Measurements from ENCODE around the gene MTG2.

Gene MTG2

DNA sequence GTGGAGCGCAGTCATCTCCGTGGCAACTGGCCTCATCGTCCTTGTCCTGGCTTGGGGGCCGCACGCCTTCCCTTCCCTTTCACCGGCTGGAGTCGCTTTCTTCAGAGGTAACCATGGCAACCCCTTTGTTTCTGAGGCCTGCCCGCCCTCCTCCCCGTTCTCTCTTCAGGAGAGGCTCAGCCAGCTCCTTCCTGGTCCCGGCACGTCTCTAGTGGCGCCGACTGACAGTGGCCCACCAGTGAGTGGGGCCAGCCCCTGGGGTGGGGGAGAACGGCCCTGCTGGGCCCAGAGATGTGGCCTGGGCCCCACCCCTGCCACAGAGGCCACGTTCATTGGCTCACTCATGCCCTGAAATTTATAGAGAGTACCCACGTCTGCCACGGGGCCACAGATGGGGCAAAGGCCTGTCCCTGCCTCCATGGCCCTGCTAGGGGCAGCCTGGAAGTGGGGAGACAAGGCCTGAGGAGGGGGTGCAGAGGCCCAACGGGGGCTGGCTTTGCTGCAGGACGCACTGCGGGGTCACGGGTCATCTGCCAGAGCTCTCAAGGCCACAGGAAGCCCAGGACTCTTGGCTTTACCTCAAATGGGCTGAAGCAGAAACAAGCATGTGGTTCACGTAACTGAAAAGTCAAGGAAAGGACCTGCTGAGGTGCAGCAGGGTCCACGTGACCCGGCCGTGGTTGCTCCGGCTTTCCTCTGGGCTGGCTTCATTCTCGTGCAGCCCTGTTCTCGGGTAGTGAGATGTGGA is 54.1 kb downstream of the MTG2 start:
- no peak for DNase-seq

DNA sequence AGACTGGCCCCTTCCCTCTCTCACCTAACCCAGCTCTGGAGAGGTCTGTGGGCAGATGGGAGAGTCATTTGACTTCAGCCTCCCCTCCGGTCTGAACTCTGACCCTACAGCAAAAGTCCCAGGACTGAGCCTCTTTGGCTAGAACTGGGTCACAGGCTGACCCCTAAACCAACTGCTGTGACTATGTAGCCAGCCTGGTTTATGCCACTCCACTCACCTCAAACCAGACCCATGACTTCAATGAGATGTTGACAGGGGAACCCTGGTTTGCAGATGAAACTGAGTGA is 54.6 kb downstream of the MTG2 start:
- DNase-seq, result no peak

DNA sequence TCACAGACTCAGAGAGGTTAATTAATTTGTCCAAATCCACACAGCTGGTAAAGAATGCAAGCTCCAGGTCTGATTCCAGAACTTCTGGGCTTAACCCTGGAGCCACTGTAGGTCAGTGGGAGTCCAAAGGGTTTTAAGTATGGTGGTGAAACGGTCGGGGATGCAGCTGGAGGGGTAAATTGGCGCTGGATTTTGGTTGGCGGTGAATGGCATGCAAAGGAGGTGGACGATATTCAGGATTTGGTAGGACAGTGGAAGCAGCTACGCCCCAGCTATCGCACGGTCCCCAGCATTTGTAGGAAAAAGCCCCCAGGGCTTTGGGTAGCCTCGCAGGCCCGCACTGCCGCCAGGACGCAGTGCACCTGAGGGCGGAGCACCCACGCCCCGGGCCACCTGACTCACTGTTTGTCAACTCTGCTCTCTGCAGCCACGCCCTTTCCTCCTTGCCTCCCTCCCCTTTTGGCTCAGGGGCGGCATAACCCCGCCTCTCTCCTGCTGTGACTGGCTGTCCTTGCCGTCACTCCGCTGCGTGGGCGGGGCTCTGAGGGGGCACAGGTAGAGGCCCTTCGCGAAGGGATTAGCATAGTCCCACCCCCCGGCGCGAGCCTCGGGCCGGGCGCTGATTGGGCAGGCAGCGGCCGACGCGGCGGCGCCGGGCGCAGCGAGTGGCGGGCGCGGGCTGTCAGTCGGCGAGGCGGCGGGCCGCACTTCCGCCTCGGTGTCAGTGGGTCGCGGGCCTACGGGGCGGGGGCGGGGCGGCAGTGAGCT is 55.2 kb downstream of the MTG2 start, which contains the start of gene OSBPL2:
TSS of gene OSBPL2 (plus strand) at position 721 of the 768 bp plus-strand sequence. CDS start 17,664 bp downstream, outside the sequence.
- DNase-seq, result peak; percentile 99 to 100

DNA sequence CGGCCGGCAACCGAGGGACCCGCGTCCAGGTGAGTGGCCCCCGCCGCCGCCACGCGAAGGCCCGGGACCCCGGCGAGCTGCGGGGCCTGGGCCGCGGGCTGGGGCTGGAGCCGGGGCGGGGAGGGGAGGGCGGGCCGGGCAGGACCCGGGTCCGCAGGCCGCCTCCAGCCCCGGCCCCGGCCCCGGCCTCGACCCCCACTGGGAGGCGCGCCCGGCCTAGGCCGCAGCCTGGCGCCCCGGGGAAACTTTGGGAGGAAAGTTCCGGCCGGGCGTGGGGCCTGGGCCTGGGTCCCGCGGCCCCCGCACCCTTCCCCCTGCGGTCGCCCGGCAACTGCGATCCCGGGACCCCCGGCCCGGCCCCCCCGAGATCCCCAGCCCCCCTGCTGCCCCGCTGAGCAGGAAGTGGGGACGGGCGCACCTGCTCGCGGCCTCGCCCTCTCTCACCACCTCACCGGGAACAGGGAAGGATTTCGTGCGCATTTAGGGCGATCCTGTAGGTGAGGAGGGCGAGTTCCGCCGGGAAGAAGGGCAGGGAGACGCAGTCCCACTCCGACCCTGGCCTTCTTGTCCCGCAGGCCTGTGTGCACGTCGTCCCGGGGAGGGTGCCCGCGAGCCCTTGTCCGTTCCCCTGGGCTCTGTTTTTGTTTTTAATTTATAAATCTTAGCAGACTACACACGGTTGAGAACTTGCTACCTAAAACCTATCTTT is 55.9 kb downstream of the MTG2 start:
- no peak for DNase-seq

DNA sequence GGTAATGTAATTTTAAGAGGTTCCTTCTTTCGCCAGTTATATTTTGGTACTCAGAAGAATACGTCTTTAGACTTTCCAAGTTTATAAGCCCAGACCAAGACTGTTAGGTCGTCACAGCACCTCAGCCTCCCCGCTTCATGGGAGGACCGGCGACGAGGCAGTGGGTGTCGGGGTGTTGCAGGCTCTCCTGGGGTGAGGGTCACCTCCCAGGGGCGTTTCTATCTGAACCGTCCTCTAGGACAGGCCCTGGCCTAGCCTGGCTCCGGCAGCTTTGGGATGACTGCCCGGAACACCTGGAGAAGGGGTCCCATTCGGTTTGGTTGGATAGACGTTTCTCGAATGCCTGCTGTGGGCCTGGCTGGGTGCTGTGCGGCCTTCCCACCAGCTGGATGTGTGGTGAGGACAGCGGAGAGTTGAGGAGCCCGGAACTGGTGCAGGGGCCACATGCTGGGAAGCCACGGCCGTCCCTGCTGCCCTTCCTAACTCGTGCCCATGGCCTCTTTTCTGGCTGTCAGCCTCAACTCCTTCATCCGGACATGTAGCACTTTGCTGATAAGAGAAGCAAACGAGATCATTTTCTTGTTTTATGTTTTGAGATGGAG is 56.6 kb downstream of the MTG2 start:
- no peak for DNase-seq

DNA sequence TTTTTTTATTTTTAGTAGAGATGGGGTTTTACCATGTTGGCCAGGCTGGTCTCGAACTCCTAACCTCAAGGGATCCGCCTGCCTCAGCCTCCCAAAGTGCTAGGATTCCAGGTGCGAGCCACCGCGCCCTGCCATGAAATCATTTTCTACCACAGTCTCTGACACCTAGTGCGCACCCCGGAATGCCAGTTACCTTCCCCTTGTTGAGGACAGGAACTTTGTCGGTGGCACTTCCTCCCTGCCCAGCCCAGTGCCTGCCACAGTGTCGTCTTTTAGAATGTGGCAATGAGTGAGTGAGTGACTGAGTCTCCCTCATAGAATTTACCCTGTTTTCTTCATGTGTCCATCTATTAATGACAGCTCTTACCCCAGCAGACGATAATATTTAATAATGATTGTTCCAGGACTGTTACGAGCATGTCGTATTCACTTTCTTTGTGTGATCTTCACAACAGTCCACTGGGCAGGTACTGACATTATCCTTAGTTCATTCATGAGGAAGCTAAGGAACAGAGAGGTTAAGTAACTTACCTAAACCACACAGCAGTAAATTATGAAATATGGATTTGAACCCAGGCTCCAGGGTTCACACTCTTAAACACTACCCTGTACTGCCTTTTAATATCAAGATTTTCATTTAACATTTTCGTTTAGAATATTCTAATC is 57.3 kb downstream of the MTG2 start:
- DNase-seq, result no peak

DNA sequence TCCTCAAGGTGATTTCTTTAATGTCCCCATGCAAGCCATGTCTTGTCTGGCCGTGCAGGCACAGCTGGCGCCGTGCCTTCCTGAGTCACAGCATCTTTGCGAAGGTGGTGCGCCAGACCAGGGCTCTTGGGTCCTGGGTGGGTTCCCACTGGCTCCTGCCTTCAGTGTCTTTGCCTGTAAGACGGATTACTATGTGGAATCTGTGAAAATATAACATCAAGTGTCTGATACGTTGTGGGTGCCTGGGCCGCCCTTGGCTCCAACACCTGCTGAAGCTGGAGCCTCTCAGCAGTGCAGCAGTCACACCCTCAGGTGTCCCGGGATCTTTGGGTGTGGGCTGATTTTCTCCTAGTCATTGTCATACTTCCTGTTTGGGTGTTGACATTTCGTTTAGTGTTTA is 58.7 kb downstream of the MTG2 start:
- DNase-seq, result no peak

DNA sequence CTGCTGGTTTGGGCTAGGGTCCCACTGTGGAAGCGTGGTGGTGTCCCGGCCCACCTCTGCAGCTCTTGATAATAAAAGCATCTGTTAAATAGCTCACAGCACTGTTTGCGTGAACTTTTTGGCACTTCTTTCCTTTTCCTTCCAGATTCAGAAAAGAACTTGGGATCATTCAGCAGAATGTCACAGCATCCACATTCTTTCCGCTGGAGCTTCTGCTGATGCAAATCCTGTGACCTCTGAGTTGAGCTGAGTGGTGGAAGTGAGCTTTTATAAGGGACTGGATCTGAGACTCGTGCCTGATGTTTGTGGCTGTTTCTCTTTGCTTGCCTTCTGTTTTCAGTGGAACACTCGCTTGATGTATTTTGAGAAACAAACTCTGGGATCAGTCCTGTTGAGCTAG is 59.3 kb downstream of the MTG2 start:
- no peak for DNase-seq

DNA sequence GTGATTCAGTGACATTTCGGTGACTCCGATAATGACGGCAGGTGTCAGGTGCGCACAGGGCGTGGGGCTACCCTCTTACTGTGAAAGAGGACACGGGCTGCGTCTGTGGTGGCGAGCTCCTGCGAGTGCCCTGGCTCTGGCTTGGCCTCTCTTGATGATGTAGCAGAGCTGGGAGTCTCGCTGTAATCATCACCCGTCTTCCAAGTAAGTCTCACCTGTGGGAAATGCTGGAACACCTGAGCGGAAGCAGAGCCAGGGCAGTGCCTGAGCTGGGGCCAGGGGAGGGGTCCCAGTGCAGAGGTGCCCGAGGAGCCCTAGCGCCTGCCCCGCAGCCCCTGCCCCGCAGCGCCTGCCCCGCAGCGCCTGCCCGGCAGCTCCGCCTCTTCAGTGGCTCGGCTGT is 60.3 kb downstream of the MTG2 start:
- no peak for DNase-seq

DNA sequence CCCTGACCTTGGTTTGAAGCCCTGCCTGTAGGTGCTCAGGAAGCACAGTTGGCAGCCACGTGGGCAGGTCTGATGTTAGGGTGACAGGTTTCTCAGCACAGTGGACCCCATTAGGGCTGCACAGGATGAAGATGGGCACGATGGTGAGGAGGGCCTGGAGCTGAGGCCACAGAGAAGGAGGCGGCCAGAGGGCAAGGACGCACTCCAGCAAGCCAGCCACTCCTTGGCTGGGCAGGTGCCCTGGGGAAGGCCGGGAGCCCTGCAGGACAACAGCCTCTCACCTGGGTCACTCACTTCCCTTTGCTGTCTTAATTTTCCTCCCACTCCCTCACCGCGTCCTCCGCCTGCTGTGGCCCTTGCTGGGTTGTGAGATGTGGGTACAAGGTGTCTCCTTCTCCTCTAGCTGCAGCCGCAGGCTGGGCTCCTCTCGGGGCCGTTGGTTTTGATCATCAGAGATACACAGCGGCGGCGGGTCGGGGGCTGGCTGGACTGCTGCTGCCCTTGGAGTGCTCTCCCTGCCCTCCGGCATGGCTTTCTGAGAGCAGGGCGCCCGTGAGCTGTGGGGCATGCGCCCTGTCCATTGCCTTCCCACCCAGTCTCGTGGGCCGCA is 61.2 kb downstream of the MTG2 start:
- no peak for DNase-seq

DNA sequence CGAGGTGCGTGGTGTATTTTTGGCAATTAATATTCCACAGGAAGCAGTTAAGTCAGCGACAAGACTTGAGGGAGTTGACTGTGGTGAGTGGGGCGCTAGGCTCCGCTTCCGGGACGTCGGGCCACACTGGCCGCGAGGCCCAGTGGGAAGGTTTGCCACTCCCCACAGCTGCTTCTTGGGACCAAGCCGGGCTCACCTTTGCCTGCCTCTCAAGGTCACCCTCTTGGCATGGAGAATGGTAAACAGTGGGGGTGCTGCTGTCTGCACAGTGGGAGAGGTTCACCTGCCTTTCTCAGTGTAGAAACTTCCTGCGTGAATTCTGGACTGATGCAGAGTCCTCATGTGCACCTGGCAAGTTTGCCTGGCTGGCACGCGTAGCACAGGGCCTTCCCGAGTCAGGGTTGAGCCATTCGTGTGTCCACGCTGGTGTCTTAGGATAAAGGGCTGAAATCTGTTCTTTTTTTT is 61.8 kb downstream of the MTG2 start:
- no peak for DNase-seq

DNA sequence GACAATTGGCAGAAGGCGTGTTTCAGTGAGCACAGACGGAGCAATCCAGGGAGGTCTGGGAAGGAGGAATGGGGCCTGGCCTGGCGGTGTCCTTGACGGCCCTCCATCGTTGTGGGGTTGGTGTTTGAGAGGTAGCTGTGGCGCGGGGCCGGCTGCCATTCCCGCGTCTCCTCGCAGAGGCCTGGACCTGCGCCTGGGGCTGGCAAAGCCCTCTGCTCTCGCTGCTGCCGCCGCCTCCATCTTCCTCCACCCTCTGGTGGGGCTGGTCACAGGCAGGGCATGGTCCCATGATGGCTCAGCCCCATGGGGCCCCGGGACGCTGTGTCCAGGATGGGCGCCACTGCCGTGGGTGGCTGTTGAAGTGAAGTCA is 63.1 kb downstream of the MTG2 start:
- DNase-seq, result no peak

DNA sequence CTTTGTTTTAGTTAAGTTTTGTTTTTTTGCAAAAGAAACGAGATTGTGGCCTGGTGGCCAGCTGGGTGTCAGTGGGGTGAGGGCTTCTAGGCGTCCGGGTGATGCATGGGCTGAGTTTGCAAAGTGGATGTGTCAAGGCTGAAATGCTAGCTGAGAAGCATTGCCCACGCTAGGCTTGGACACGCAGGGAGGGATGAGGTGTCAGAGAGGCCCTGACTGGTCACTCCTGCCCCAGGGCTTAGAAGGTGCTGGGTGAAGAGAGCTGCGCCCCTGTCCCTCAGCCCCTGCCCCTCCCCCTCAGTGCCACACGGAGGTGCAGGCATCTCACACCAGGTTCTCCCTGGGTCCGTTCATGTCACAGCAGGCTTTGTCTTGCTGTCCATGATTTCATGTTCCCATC is 63.6 kb downstream of the MTG2 start:
- DNase-seq, result no peak

DNA sequence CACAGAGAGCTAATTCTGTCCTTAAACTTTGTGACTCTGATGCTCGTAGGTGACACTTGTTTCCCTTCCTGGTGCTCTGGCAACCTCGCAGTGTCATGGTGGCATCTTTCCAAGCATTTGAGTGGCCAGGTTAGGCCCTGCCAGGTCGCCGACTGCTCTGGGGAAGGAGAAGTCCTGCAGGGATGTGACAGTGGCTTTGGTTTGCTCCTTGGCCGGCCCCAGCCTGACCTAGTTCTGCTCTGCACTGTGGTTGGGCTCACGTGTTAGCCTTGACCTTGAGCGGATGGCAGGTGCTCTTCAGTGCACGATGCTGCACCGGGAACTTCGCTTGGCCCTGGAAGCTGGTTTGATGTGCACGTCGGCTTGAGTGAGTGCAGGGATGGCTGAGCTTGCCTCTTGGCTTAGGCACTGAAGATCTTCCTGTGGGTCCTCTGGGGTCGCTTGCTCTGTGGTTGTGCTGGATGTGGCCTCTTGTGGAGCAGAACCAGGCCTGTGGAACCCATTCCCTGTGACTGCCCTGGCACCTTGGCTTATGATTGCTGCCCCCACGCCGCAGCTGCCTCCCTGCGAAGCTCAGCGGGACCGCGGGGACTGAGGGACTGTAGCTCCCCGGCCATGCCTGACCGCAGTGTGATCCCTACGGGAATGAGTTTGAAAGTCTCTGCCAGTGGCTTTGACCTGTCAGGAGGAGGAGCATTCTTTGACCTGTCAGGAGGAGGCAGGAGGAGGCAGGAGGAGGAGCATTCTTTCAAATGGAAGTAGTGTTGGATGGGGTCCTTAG is 64.2 kb downstream of the MTG2 start:
- DNase-seq, result peak; percentile 67 to 76

DNA sequence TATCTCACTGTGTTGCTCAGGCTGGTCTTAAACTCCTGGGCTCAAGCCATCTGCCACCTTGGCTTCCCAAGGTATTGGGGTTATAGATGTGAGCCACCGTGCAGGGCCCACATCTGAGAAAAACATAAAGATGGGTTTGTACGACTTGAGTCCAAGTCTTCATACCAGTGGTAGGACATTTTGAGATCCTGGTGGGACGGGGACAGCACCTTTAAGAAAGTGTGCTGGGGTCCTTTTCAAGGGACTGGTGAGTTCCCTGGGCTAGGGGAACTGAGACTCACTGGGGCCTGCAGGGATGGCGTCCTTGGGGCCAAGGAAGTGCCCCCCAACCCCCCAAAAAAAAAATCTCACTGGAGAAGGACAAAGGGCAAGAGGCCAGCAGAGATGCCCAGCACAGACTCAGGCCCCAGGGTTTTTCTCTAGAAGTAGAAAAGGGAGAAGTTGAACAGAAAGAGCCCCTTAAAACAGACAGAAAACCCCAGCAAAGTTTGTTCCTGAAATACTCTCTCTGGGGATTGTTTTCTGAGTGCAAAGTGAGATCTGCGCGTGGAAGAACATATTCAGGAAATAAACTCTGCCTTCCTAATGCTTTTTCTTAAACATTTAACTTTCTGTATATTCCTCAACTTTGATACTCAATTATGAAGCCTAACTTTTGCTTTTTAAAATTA is 66.2 kb downstream of the MTG2 start:
- no peak for DNase-seq

DNA sequence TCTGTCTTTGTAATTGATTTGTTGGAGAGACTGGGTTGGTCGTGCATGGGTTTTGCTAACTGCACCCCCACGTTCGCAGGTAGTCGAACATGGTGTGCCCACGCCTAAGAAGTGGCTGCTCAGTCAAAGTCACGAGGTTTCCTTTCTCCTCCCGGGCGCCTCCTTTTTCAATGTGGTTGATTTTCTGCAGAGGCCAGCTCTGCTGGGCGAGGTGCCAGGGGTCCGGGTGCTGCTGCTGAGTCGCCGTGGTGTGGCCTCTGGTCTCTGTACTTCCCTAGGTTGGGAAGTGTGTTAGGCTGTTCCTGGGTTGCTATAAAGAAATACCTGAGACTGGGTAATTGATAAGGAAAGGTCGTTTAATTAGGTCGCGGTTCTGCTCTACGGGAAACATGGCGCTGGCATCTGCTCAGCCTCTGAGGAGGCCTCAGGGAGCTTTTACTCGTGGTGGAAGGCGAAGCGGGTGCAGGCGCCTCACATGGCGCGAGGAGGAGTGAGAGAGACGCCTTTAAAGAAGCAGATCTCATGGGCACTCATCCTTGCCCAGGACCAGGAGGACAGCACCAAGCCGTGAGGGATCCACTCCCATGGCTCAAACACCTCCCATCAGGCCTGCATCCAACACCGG is 69.6 kb downstream of the MTG2 start:
- DNase-seq, result no peak
